ENCODE results near the gene OR6N1.

OR6N1 gene

DNA sequence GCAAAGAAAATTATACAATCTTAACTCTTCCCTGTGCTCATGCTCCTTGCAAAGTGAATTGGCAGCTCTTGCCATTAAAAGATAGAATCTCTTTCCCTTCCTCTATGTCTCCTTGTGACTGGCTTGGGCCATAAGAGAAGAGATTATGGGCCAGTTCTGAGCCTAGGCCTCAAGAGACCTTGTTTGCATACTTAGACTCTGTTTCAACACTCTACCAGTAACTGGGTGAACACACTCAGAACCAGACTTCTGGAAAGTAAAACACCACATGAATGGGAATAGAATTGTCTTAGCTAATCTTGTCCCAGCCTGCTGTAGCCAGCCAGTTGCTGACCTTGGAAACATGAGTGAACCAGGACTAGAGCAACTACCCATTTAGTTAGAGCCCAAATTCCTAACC, 36.1 kb downstream of the OR6N1 start:
- no peak for DNase-seq

DNA sequence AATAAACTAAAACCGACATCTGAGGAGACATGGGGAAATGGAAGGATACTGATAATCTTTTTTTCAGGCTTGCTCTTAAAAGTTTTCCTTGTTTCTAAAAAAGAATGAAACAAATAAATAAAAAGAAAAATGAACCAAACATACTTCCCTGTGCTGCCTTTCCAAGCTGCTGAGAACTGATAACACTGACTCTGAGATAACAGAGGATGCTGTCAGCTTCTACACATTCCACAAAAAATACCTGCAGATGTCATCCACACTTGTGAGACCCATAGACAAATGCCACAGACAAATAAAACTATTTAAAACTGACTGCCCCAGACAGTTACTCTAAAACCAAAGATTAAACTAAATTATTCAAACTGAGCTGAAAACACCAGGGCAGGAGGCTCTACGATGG, 39.5 kb downstream of the OR6N1 start:
- no peak for DNase-seq

DNA sequence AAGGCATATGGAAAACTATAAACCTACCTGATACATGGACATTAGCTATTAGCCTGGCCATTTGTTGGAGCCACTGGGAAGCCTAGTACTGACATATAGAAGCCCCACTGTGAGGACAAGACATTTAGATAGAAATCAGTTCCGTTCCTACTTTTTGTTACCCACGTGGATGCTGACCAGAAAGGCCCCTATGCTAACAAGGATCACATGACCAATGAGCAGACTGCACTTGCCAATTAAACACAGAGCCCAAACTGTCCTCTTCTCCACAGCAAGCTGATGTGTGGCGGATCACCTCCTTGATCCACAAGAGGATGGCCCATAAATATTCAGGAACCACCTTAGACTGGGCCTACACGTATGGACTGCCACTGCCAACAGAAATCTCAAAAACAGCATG, 40.3 kb downstream of the OR6N1 start:
- no peak for DNase-seq

DNA sequence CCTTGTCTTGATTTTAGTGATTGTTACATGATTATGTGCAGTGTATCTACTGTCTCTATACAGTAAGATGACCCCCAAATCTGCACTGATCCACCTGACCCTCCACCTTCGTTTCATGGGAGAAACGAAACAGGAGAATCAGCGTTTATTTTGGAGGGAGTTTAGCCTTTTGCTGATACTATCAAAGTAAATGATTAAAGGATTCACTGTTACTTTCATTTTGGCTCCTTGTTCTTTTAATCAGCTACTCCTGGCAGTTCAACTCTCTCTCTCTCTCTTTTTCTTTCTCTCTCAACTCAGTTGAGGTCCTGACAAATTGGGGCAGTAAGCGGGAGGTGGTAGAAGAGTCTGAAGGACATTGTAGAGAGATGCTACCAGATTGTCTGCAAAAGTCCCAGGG, 41.5 kb downstream of the OR6N1 start:
- DNase-seq, result no peak

DNA sequence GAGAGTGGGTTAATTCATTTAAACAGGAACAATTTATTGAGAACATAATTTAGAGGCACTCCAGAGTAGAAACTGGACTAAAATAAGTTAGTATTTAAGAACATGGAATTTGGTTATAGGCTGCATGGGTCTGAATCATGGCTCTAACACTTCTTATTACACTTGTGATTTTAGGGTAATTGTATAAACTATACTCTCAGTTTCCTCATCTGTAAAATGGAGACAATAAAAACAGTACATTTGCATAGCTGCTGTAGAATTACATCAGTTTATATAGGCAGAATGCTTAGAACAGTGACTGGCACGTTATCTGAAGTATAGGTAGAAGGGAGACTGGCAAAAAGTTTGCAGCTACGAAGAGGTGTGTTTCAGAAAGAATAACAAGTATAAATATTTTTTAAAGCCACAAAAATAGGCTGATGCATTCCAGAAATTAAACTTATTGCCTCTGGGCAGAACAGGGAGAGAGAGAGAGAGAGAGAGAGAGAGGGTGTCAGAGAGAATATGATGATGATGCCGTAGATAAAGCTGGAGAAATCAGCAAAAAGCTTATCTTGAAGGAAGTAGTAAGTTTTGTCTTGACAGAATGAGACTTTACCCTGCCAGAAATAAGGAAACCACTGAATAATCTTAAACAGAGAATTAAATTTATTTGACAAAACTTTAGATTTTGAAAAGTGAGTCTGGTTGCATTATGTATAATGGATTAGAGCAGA, 43.3 kb downstream of the OR6N1 start:
- DNase-seq, result no peak

GRCh38 chr1:158724442-158724841, 47.6 kb downstream of the OR6N1 start:
- DNase-seq, result no peak

GRCh38 chr1:158720620-158721019, 51.4 kb downstream of the OR6N1 start, which contains the start of gene OR6K3:
OR6K3 (minus strand) TSS chr1:158720720; CDS start chr1:158718115, 2,605 bp downstream.
- no peak for DNase-seq

DNA sequence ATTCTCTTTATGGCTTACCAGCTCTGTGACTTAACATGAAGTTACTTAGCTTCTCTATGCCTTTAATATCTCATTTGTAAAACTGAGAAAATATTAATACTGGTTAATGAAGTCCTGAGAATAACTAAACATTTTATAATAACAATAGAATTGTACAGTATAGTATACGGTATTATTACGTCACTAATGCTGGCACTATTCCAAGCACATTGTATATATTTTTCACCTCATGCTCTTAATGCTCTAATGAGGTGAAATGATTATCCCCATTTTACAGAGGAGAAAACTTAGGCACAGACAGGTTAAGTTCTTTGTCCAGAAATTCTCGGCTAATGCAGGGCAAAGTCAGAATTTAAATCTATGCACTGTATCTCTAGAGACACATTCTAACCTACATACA, 52.3 kb downstream of the OR6N1 start:
- DNase-seq, result no peak

GRCh38 chr1:158717344-158717743, 54.7 kb downstream of the OR6N1 start:
- no peak for DNase-seq

DNA sequence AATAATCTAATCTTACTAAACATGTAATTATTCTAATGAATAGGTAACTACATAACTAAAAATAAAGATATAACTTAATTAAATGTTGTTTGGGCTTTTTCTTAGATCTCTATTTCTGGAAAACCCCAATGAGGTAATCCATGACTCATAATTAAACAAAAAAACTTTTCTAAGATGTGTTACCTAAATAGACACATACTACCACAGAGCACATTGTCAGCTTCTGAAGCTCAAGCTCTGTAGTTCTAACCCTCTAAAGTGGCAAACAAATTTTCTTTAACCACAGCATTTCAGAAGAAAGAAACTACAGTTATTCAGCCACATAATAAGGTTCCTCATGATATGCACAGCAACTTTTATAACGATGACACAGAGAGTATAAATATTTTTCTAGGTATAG, 55.7 kb downstream of the OR6N1 start:
- DNase-seq, result no peak

GRCh38 chr1:158714754-158715153, 57.2 kb downstream of the OR6N1 start:
- no peak for DNase-seq
